Measurements from ENCODE around the gene PLA2G10. TPM values are rescaled to one million over a fixed set of nuclear protein-coding genes. Genes with fewer than 3 reads are reported as not detected.

The PLA2G10 gene
- total and polyA plus RNA-seq, 4 experiments from 2014 or later, result not detected

DNA sequence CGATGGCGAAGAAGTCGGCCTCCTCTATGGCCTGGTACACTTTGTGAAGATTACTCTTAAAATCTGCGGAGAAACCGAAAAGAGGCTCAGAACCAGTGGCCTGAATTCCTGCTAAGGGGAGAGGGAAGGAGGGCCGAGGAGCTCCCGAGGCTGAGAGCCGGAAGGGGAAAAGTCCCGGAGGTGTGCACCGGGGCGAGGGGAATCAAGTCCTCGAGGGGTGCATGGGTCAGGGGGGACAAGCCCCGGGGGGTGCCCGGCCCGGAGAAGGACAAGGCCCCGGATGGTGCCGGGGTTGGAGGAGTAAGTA, 64.5 kb downstream of the PLA2G10 start:
- Mint-ChIP-seq H3K27ac (peak overlapping the region; percentile 87 to 100 (median 98)), H3K9me3 (peaks cover 0 to 3% (median 0%) of the 10 kb centered on the region in 8 donors), H3K36me3 (peaks cover 17 to 46% of the 10 kb centered on the region in 2 donors), H3K4me3 (peak overlapping the region; percentile 80 to 97 (median 94)), H3K4me1 (peaks cover 25 to 60% (median 43%) of the 10 kb centered on the region in 4 donors), H3K27me3 (no peaks in the 10 kb centered on the region)
- Histone ChIP-seq H3K9me3 (ENCODE audit: control insufficient read depth in 1 of 2, low read length in 2 of 2) (no peaks in the 10 kb centered on the region), H3K27me3 (ENCODE audit: insufficient read depth, low read length) (no peaks in the 10 kb centered on the region), H3K4me1 (ENCODE audit: insufficient read depth, low read length) (peaks cover 48% of the 10 kb centered on the region), H3K4me3 (ENCODE audit: low read length in 2 of 2) (peak overlapping the region; percentile 71 to 81), H3K36me3 (ENCODE audit: insufficient read depth, low read length) (peaks cover under 1% of the 10 kb centered on the region), H3K27ac (ENCODE audit: low read depth, low read length) (peak overlapping the region; percentile 89)
- DNase-seq, result peak in 1 of 5 donors; percentile 38
- ChIA-PET CTCF (ENCODE audit: partially characterized antibody) (interaction anchor here (1.5 kb wide), 1 partner anchor 710 kb away, joined by 3 read pairs; the partner anchor contains the start of gene ERCC4), POLR2A (ENCODE audit: partially characterized antibody) (interaction anchor here (1.0 to 1.6 kb wide), 4 partner anchors 12 to 63 kb away, joined by 3 to 5 read pairs (median 3); no protein-coding TSS in a partner anchor)
- intact Hi-C loops (cut with micrococcal nuclease), result no loop called here

DNA sequence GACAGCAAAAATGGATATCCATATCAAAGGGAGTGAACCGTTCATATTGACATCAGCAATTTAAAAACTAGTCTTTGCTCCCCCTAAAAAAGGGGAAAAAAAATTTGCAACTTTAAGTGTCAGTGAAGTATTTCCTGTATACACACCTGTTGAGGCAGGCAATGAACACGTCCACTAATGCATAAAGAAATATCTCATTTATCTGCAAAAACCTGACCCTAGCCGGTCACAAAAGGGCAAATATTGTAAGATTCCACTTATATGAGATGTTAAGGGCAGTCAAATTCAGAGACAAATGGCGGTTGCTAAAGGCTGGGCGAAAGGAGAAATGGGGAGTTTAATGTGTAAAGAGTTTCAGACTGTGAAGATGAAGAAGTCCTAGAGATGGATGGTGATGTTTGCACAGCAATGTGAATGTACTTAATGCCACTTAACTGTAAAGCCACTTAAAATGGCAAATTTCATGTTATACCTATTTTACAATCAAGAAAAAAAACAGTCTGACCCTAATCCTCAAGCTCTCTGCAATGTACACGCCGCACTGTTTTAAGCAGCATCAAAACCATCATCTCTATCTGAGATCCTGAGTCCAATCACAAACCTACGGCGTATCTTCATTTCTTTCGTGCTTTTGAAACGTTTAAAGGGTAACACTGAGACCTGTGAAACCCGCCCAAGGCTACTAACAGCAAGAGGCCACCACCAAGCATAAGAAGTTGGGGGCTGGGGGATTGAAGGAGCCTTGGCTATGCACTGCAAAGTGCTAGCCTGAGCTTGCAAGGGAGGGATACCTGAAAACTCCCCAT, 65.1 kb downstream of the PLA2G10 start:
- peaks cover 20 to 57% (median 38%) of the 10 kb centered on the region in 4 donors for H3K4me1 Mint-ChIP-seq
- Histone ChIP-seq H3K36me3 (ENCODE audit: insufficient read depth, low read length) (peaks cover 4% of the 10 kb centered on the region), H3K4me3 (ENCODE audit: low read length in 2 of 2) (peak overlapping the region; percentile 71 to 81), H3K27ac (ENCODE audit: low read depth, low read length) (peak overlapping the region; percentile 89), H3K9me3 (ENCODE audit: control insufficient read depth in 1 of 2, low read length in 2 of 2) (no peaks in the 10 kb centered on the region), H3K4me1 (ENCODE audit: insufficient read depth, low read length) (peaks cover 43% of the 10 kb centered on the region), H3K27me3 (ENCODE audit: insufficient read depth, low read length) (no peaks in the 10 kb centered on the region)
- POLR2A ChIA-PET (ENCODE audit: partially characterized antibody), result interaction anchor here (1.5 to 1.6 kb wide), 3 partner anchors 13 to 42 kb away, joined by 3 to 5 read pairs (median 3); no protein-coding TSS in a partner anchor
- H3K27ac Mint-ChIP-seq, result peak overlapping the region; percentile 87 to 100 (median 98)
- H3K4me3 Mint-ChIP-seq, result peak overlapping the region; percentile 80 to 97 (median 94)
- DNase-seq, result peak in 1 of 5 donors; percentile 23
- intact Hi-C loops (cut with micrococcal nuclease), result no loop called here
- CTCF ChIA-PET (ENCODE audit: partially characterized antibody), result interaction anchor here (1.5 kb wide), 1 partner anchor 709 kb away, joined by 3 read pairs; the partner anchor contains the start of gene ERCC4
- peaks cover 22 to 50% of the 10 kb centered on the region in 2 donors for H3K36me3 Mint-ChIP-seq
- H3K27me3 Mint-ChIP-seq, result no peaks in the 10 kb centered on the region
- peaks cover 0 to 3% (median 0%) of the 10 kb centered on the region in 8 donors for H3K9me3 Mint-ChIP-seq

DNA sequence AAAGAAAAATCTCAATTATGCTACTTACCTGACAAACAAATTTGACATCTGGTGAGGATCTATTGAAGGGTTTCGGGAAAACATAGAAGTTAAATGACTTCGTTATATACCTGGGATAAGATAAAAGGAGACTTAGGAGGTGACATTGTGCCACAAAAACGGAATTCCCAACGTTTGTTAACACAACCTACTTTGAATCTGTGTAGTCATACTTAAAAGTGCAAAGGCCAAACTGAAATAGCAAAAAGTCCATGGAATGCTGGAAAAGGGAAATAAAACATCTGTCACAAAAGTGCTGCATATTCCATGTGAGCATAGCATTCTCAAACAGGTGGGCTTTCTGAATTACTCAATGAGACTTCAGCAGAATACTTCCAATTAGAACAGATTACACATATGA, 67.0 kb downstream of the PLA2G10 start:
- Mint-ChIP-seq H3K4me3 (peak overlapping the region in 1 of 8 donors; percentile 7), H3K9me3 (peaks cover 0 to 3% (median 0%) of the 10 kb centered on the region in 8 donors), H3K27me3 (no peaks in the 10 kb centered on the region), H3K4me1 (peaks cover 18 to 44% (median 30%) of the 10 kb centered on the region in 4 donors), H3K36me3 (peaks cover 32 to 52% of the 10 kb centered on the region in 2 donors), H3K27ac (peak overlapping the region in 2 of 7 donors; percentile 46 to 50)
- CTCF ChIA-PET (ENCODE audit: partially characterized antibody), result no interaction called here
- Histone ChIP-seq H3K27me3 (ENCODE audit: insufficient read depth, low read length) (no peaks in the 10 kb centered on the region), H3K9me3 (ENCODE audit: control insufficient read depth in 1 of 2, low read length in 2 of 2) (no peaks in the 10 kb centered on the region), H3K36me3 (ENCODE audit: insufficient read depth, low read length) (peaks cover 4% of the 10 kb centered on the region), H3K4me1 (ENCODE audit: insufficient read depth, low read length) (peaks cover 37% of the 10 kb centered on the region), H3K4me3 (ENCODE audit: low read length in 2 of 2) (no peak overlapping the region), H3K27ac (ENCODE audit: low read depth, low read length) (no peak overlapping the region)
- no peak for DNase-seq
- POLR2A ChIA-PET (ENCODE audit: partially characterized antibody), result no interaction called here
- intact Hi-C loops (cut with micrococcal nuclease), result no loop called here

Other genes starting within 250 kb of the PLA2G10 start
- 10 to 100 TPM; 41.5 to 46.4 TPM for gene PARN, start 64.0 kb downstream of the PLA2G10 start, total RNA-seq
- gene PARN, start 64.0 kb downstream of the PLA2G10 start, polyA plus RNA-seq, result 10 to 100 TPM; 43.4 to 46.1 TPM
- gene BFAR, start 61.4 kb downstream of the PLA2G10 start, total RNA-seq, result 10 to 100 TPM; 71.9 to 79.6 TPM
- 10 to 100 TPM; 31.2 to 53.7 TPM for gene BFAR, start 61.4 kb downstream of the PLA2G10 start, polyA plus RNA-seq
- gene NPIPA3, start 9.1 kb upstream of the PLA2G10 start, total RNA-seq, result 1 to 10 TPM; 2.5 to 2.9 TPM
- gene NPIPA3, start 9.1 kb upstream of the PLA2G10 start, polyA plus RNA-seq, result under 1 TPM in 1 of 2 donors, not detected in 1; 0.30 TPM
- 10 to 100 TPM in 1 of 2 experiments, 1 to 10 TPM in 1; 9.9 to 11.8 TPM for gene NPIPA2, start 48.2 kb upstream of the PLA2G10 start, total RNA-seq
- not detected for gene NPIPA2, start 48.2 kb upstream of the PLA2G10 start, polyA plus RNA-seq
- gene NOMO1, start 139.4 kb upstream of the PLA2G10 start, total RNA-seq, result 10 to 100 TPM; 33.4 to 36.5 TPM
- 10 to 100 TPM; 39.9 to 41.0 TPM for gene NOMO1, start 139.4 kb upstream of the PLA2G10 start, polyA plus RNA-seq
- gene NPIPA1, start 243.1 kb upstream of the PLA2G10 start, total RNA-seq, result 100 to 1,000 TPM; 143 to 149 TPM
- gene NPIPA1, start 243.1 kb upstream of the PLA2G10 start, polyA plus RNA-seq, result 1 to 10 TPM in 1 of 2 donors, not detected in 1; 9.1 TPM

All from CD4-positive, alpha-beta memory T cell (primary cell).